HG02943 (cell line): ENCODE results near the gene RPS17.
"Not testable (repeated sequence)": the region's sequence is repeated elsewhere in the genome, so short reads cannot be mapped to it uniquely, and the experiment has no call there.

Experiments
- ATAC-seq: cut with Tn5 transposase; IDR thresholded peaks from one replicate; pipeline ENCODE4 v1.9.1; 2021; ENCODE audit warnings: mild to moderate bottlenecking, low read depth, moderate library complexity; ENCODE audit not compliant: unreplicated experiment

Gene RPS17

DNA sequence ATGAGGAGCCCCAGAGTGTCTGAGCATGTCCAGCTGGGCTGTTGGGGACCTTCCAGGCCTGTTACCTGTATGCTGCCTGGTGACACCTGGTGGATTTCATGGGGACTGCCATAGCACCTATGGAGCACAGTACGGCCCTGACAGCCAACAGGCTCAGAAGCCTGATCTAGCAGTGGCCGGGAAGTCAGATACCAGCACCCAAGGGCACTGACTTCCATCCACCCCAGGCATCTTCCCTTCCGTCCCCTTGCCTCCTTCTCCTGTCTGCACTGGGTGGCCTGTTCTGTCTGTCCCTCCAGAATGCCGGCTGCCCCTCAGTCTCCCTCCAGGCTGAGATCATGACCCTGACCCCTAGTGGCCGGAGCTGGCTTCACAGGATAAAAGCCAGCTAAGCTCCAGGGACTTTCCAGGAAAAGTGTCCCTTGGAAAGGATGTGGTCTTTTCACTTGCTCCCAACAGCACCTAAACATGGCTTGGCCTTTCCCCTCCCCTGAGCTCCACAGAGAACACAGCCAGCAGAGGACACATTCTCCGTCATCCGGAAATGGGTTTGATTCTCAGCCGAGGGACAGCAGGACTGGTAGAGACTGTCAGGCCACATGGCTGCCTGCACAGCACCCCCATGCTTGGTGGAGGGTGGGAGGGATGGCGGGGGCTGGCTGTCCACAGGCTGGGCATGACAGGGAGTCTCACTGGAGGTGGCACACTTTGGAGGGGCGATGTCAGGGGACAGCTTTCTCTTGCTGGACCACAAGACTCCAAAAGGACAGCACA lies 9.5 kb downstream of the RPS17 start:
- peak; percentile 91 for ATAC-seq

DNA sequence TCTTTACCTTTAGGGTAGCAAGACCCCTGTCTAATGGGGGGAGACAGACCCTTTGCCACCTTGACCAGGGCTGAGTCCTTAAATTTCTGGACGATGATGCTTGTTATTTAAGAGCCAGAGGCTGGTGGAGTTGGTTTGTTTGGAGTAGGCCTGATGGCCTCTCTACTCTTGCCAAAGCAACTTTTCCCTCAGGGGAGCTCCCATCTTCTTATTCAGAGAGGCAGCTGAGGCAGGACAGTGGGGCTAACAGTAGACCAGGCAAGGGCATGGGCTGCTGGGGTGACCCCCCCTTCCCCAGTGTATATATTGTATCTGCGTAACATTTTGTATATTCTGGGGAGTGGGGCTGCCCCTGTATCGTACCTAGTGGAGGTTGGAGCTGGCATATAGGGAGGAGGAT lies 10.3 kb downstream of the RPS17 start:
- no peak for ATAC-seq

DNA sequence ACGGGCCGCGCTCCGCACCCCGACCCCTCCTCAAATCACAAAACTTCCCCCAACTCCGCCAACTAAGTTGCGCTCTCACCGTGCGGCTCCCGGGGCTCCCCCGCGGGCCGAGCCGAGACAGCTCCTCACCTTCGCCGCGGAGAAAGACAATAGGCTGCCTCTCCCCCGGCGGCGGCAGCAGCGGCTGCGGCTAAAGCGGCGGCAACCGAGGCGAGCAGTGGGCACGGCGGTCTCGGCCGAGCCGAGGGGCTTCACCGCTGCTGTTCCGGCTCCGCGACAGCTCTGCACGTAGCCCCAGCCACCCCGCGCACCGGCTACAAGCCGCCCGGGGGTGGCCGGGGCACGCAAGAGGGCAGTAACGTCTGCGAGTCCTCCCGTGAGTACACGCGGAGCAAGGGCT lies 26.7 kb downstream of the RPS17 start:
- ATAC-seq = not testable (repeated sequence)

DNA sequence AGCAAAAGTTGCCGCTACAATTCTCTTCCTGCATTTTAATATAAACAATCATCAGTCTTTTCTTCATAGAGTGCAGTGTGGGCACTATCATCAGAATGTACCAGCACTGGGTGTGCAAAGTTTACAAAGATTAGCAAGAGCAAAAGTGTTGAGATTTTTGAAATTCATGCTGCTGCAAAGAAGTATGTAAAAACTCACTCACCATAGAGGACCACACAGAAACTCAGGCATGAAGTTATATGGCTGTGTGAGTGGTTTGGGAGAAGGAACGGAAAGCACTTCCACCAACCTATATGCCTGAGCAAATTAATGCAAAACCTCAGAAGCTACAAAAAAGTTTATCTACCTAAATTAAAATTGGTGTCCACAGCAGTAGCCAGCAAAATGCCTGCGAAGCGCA lies 32.6 kb downstream of the RPS17 start:
- not testable (repeated sequence) for ATAC-seq

DNA sequence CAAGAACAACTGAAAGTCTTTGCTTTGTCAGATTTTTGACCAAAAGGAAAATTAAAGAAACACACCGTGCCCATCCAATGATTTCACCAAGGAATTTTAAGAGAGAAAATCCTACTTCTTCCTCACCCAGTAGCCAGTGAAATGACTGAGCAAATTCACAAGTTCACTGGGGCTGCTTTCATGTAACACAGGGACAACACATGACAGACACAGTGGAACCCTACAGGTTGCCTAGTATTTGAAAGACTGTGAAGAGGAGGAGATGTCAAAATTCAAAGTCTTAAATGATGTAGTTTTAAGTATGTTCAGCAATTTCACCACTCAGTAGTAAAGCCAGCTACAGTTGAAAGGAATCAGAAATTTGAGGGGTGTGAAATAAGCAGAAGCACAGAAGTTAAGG lies 33.2 kb downstream of the RPS17 start:
- not testable (repeated sequence) for ATAC-seq

DNA sequence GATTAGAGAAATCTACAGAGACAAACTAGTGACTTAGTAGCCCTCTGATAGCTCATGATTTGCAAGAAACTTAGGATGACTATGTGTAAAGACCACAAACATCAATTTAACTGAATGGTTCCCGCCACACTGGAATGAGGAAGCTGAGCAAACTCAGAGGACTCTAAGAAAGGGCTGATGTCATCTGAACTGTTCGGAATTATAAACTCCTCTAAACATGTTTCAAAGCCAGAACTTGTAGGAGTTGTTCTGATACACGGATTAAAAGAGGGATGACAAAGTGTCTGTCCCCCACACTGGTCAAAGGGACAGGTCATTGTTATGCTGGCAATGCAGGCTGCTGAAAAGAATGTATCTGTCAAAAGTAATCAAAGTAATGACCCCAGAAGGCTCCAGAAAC lies 34.4 kb downstream of the RPS17 start:
- ATAC-seq = not testable (repeated sequence)

DNA sequence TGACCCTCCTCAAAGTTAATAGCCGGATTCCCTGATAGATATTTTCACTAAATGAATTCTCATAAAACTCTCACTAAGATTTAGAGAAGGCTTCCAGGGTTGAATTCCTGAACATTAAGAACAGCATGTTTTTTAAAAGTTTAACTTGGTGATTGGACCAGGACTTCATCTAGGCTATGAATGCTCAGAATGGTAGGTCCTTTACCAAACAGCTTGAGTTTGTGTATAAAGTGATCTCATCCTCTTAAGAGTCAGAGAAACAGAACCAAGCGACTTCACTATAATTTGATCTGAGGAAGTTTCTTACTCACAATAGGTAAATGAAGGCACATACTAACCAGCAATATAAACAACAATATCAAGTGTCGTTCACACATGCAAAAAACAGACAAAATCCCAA lies 36.2 kb downstream of the RPS17 start:
- ATAC-seq = not testable (repeated sequence)

DNA sequence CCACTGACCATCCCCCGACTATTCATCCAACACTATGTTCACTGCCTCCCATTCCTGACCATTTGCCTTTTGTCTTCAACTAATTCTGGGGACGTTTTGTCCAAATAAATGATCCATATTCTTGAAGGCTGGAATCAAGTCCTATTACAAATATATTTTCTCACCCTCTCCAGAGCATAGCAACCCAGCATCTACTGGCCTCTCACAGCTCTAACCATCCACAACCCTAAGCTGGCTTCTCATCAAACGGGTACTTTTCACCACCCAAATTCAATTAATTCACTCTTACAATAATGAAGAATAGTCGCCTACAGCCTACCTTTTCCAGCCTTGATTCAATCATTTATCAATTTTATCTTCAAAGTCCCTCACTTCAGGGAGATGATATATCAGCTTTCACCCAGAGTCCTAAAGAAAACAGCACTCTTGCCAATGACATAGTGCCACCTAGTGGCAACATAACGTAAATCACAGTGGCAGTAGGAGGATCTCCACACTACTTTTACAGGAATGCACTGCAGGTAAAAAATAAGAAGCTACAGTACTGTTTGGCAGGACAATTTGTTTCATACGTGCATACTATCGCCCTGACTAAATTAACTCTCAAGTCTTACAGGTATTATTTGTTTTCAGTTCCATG lies 37.4 kb downstream of the RPS17 start:
- ATAC-seq = not testable (repeated sequence)

DNA sequence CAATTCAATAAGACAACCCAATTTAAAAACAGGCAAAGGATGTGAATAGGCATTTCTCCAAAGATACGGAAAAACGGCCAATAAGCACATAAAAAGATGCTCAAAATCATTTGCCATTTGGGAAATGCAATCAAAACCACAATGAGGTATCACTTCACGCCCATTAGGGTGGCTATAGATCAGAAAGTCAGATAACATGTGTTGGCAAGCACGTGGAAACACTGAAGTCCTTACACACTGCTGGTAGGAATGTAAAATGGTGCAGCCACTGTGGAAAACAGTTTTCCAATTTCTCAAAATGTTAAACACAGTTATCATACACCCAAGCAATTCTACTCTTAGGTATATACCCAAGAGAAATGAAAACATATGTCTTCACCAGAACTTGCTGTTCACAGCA lies 39.5 kb downstream of the RPS17 start:
- not testable (repeated sequence) for ATAC-seq

DNA sequence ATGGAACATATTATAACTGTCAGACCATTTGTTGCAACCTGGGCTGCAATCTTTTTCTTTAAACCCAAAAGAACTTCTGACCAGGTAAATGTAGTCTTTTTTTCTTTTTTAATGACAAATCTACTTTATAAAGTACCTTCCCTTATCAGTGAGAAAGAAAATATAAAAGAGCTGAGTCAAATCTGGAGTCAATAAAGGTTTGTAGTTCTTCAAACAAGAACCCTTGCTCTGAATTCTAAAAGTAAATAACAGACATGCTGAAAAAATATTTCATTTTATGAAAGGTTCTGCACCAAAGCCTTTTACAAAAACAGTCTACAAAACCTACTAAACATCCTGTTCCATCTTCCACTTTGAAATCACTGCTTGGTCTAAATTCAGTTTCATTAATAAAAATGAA lies 42.3 kb downstream of the RPS17 start:
- ATAC-seq = not testable (repeated sequence)

DNA sequence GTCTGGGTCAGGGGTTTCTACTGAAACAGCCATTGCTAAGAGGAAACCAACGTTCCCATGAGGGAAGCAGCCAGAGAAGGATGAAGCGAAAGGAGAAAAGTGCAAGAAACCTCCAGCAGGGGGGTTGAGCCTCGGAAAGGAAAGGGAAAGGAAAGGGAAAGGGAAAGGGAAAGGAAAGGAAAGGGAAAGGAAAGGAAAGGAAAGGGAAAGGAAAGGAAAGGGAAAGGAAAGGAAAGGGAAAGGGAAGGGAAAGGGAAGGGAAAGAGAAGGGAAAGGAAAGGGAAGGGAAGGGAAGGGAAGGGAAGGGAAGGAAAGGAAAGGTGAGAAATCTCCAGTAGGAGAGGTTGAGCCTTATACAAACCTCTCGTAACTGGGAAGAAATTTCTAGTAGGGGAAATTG lies 52.0 kb downstream of the RPS17 start:
- ATAC-seq = not testable (repeated sequence)

DNA sequence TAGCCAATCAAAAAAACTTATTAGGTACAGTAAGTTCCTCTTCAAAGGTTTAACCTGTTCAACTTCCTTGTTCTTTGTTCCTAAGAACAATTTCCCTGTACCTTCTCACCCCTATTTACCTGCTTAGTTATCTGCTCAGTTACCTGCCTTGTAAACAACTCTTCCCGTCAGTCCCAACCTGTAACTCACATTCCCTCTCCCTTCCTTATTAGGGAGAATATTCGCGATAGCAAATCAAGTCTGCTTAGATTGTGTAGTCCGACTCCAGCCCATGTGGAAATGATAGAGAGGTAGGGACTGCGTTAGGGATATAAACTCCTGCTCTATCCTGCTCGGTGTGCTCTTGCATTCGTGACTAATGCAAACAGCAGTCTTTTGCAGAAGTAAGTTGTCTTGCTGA lies 53.2 kb downstream of the RPS17 start:
- ATAC-seq = not testable (repeated sequence)
